VCaP (cell line): ENCODE measurements around the gene CRACDL.

ENCODE experiments used
- H3K27ac ChIP-seq: fragments of 450-650 bp; 2 replicates; pipeline ENCODE4 v1.5.1; 2017
- CTCF ChIP-seq: fragments of 450-650 bp; conservative IDR thresholded peaks from 2 replicates; pipeline ENCODE4 v1.5.1; 2017; ENCODE audit warnings: mild to moderate bottlenecking, moderate library complexity

Gene CRACDL

GRCh38 chr2:98809116-98809515 is 126.9 kb downstream of the CRACDL start:
- H3K27ac ChIP-seq: peak overlapping the region; percentile 89
- TF ChIP-seq CTCF: no peak

- no peak overlapping the region; the same call in 1 of the 2 replicates for H3K27ac ChIP-seq
- TF ChIP-seq CTCF: no peak
These were observed 127.5 kb downstream of the CRACDL start for GRCh38 chr2:98808546-98808945.

- TF ChIP-seq CTCF: no peak
- H3K27ac ChIP-seq: no peak overlapping the region
These were observed 128.1 kb downstream of the CRACDL start for GRCh38 chr2:98807929-98808328.

GRCh38 chr2:98807221-98807620 is 128.8 kb downstream of the CRACDL start:
- H3K27ac ChIP-seq: no peak overlapping the region
- TF ChIP-seq CTCF: no peak

- H3K27ac ChIP-seq: no peak overlapping the region
- no peak for TF ChIP-seq CTCF
These were observed 129.8 kb downstream of the CRACDL start for GRCh38 chr2:98806236-98806697.

GRCh38 chr2:98805412-98806171 is 130.4 kb downstream of the CRACDL start:
- no peak for TF ChIP-seq CTCF
- no peak overlapping the region for H3K27ac ChIP-seq

GRCh38 chr2:98804736-98805135 is 131.3 kb downstream of the CRACDL start:
- TF ChIP-seq CTCF: no peak
- no peak overlapping the region for H3K27ac ChIP-seq
